HG02884 (cell line): ENCODE results near the gene NUTF2.

Experiments
- ATAC-seq: cut with Tn5 transposase; IDR thresholded peaks from one replicate; pipeline ENCODE4 v1.9.1; 2021; ENCODE audit warnings: mild to moderate bottlenecking, moderate library complexity; ENCODE audit not compliant: unreplicated experiment

The NUTF2 gene

GRCh38 chr16:67846320-67847063, at the start of gene NUTF2:
Gene NUTF2 (plus strand): TSS chr16:67846933. CDS start chr16:67865131, 18,198 bp downstream.
- ATAC-seq = peak; percentile 55

- ATAC-seq = no peak
These were observed 46.3 kb upstream of the NUTF2 start for GRCh38 chr16:67800338-67800926.

- ATAC-seq = no peak
These were observed 45.5 kb upstream of the NUTF2 start for GRCh38 chr16:67801241-67801640.

DNA sequence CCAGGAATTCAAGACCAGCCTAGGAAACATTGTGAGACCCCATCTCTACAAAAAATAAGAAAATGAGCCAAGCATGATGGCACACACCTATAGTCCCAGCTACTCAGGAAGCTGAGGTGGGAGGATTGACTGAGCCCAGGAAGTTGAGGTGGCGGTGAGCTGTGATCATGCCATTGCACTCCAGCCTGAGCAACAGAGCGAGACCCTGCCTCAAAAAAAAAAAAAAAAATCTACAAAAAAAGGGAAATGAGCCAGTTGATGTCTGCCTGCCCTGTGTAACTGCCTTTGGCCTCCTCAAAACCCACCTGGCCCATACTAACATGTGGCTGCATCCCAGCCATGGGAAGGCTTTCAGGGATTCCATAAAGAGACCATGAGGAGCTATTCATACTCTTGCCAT, 44.9 kb upstream of the NUTF2 start:
- ATAC-seq = no peak

DNA sequence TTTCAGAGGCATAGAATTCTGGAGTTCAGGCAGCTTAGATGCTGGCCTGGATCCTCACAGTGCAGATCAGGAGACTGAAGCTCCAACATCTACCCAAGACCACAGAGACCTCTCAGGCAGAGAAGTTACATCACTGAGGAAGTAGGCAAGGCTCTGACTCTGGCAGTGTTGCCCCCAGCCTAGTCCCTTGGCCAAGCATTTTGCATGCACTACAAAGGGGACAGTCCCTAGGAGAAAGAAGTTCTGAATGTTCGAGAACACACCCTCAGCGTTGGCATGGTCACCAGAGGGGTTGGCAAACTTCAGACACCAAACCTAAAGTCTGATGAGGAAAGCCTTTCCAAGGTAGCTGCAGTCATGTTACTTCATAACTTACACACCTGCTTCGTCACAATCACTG, 42.8 kb upstream of the NUTF2 start:
- no peak for ATAC-seq

GRCh38 chr16:67804853-67805542, 41.7 kb upstream of the NUTF2 start:
- no peak for ATAC-seq

- ATAC-seq = no peak
These were observed 40.9 kb upstream of the NUTF2 start for GRCh38 chr16:67805718-67806427.

DNA sequence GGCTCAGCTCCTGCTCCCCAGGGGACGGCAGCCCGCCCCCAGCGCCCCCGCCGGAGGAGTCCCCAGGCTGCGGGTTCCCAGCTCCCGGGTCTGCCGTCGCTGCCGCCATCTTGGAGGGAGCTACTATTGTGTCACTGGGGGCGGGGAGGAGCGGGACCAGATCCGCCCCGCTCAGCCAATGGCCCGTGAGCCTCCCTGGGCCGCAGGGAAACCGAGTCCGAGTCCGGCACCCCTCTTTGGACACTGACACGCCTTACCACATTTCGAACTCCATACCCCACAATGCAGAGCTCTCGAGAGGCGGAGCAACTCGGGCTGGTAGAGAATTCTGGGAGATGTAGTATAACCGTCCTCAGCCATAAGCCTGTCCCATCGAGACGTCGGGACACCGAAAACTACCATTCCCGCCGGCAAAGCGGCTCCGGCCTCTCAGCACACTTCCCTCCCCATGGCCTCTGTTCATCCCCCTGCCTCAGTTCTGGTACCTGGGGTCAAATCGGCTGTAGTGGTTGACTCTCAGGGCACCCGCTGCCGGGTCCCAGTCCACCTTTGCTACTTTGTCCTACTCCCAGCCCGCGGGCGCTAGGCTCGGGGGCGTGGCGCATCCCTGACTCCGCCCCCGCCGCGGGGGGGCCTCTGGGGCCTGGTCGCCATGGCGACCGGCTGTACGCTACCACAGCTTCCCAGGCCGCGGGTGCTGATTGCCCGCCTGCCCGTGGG, 40.1 kb upstream of the NUTF2 start, which contains the start of the genes RANBP10 and TSNAXIP1:
TSS of gene RANBP10 (minus strand) at position 133 of the 720 bp plus-strand sequence. CDS start at position 109, 24 bp downstream.
TSS of gene TSNAXIP1 (plus strand) at position 462 of the 720 bp plus-strand sequence. CDS start 261 bp downstream, outside the sequence.
- peak; percentile 92 for ATAC-seq

GRCh38 chr16:67807148-67807682, 39.5 kb upstream of the NUTF2 start:
- ATAC-seq = no peak

DNA sequence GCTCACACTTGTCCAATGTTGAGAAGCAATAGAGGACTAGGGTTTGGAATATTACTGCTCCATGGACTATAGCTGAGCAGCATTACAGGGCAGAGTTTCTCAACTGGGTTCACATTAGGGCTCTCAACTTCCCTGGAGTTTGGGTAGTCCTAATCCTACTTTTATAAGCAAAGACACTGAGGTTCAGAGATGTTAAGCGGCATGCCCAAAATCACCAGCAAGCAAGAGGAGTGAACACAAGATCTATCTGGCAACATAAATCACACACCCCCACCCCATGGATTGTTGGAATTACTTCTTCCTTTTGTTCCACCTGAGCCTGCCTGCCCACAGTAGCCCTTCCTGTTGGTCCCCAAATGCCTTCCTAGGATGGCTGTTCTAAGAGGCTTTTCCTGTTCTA, 34.8 kb upstream of the NUTF2 start:
- no peak for ATAC-seq

GRCh38 chr16:67814567-67814966, 32.2 kb upstream of the NUTF2 start:
- no peak for ATAC-seq

- ATAC-seq = no peak
These were observed 26.0 kb upstream of the NUTF2 start for GRCh38 chr16:67820608-67821259.

DNA sequence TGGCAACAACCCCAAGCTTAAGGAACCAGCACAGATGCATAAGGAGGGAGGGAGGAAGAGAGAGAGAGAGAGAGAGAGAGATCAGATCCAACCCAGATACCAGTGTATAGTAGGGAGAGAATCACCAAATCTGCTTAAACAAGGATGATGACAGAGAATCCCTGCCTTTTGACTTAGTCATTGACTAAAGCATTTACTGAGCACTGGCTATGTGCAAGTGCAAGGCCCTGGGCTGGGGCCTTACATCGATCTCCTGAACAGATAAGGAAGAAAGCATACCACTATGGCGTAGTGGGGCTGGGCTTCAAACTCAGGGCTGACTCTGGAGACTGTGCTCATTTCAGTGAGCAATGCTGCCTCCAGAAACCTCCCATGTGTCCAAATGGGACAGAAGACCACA, 24.2 kb upstream of the NUTF2 start:
- ATAC-seq = no peak

DNA sequence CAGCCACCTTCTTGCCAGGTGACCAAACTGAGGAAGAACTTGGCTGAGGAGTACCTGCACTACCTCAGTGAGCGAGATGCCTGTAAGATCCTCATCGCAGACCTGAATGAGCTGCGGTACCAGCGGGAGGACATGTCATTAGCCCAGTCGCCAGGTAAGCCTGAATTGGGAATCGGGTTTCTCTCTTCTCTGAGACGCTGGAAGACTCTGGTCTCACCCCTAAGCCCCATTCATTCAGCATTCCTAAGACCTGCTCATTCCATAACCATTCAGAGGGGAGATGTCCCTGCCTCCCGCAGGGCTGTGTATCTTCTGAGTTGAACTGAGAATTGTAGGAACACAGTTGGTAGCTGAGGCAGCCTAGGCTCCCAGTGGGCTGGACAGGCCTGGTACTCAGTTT, 21.6 kb upstream of the NUTF2 start:
- ATAC-seq = no peak

DNA sequence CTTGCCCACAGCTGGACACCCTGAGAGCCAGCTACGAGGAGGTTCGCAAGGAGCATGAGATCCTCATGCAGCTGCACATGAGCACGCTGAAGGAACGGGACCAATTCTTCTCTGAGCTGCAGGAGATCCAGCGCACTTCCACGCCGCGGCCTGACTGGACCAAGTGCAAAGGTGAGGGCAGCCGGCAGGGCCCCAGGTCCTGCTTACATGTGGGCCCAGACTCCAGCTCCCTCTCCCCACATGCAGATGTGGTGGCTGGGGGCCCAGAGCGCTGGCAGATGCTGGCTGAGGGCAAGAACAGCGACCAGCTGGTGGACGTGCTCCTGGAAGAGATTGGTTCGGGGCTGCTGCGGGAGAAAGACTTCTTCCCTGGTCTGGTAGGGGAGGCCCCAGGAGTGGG, 20.8 kb upstream of the NUTF2 start:
- ATAC-seq = no peak

- ATAC-seq = no peak
These were observed 18.1 kb upstream of the NUTF2 start for GRCh38 chr16:67828651-67829050.

DNA sequence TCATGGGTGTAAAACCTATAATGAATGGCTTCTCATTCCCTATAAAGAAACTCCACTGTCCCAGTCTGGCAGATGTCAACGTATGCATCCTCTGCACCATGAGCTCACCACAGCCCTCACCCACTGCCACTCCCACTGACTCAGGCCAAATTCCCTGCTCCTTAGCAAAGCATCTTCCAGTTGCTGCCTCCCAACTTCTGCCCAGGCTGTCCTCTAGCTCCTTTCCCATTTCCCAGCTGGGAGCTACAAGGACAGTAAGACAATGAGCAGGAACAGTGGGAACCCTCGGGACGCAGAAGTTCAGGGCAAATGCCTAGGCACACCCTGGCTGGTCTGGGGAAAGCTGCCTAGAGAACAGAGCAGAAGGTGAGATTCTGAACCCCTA, 13.7 kb upstream of the NUTF2 start:
- ATAC-seq = no peak

DNA sequence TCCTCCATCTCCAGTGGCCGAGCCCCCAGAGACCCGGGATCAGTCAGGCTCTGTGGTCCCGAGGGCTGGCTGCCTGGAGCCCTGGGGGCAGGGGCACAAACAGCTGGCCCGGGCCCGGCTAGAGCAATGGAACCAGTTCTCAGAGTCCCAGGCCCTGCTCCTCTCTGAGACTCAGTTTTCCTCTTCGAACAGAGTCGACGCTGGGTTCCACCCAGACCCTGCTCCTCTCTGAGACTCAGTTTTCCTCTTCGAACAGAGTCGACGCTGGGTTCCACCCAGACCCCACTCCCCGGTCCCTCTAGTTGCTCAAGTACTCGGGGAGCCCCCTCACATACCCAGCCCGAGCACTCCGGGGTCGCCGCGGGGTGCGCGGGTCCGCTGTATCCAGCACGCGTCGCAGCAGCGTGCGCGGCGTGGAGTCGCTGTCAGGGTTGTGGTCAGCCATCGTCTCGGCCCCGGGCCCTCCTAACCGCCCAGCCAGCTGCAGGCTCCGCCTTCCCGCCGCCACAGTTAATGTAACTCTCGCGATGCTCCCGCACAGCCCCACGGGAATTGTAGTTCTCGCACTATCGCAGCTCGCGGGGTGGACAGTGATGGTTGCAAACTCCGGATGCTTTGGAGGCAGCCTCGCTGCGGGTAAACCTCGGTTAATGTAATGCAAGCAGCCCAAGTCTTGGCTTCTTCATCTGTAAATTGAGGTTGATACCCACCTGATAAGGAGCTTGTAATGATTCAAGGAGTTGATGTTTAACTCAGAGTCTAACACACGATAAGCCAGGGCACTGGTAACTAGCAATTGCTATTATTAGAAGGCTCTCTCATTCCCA, 13.1 kb upstream of the NUTF2 start:
- ATAC-seq = peak; percentile 96

- ATAC-seq = no peak
These were observed 12.5 kb upstream of the NUTF2 start for GRCh38 chr16:67834242-67834614.
